Activated CD4-positive, alpha-beta T cell treated with anti-CD3 and anti-CD28 coated beads for 1 hour (primary cell): ENCODE data around the gene NCOA1.
"Not testable (repeated sequence)": the region's sequence is repeated elsewhere in the genome, so short reads cannot be mapped to it uniquely, and the experiment has no call there.

Experiments
- DNase-seq: peaks from one replicate; pipeline ENCODE4 v3.0.0-alpha.2; 2020

The NCOA1 gene

GRCh38 chr2:24542269-24542872 is 51.3 kb downstream of the NCOA1 start:
- DNase-seq: no peak

DNA sequence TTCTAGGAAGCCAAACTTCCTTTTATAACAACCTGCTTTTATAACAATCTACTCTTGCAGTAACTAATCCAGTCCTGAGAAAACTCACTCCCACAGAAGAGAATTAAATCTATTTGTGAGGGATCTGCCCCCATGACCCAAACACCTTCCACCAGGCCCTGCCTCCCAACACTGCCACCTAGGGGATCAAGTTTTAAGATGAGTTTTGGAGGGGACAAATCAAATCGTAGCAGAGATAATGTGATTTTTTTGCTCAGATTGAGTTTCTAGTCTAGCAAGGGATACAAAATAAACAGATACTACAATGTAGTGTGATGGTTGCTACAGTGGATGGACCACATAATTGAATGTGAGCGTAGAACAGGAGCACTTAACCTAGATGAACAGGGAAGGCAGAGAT is 52.2 kb downstream of the NCOA1 start:
- no peak for DNase-seq

GRCh38 chr2:24544456-24545115 is 53.5 kb downstream of the NCOA1 start:
- no peak for DNase-seq

DNA sequence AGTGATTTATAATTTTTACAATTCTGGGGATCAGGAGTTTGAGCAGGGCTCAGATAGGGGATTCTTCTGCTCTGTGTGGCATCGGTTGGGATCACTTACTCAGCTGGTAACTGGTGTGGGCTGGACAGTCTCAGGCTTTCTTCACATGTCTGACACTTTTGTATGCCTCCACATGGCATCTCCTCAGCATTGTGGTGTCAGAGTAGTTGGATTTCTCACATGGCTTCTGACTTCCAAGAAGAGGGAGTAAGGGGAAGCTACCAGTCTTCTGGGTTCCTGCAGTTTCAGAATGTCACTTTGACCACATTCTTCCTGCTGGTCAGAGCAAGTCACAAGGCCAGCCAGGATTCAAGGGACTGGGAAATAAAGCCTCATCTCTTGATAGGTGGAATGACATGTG is 55.6 kb downstream of the NCOA1 start:
- no peak for DNase-seq

DNA sequence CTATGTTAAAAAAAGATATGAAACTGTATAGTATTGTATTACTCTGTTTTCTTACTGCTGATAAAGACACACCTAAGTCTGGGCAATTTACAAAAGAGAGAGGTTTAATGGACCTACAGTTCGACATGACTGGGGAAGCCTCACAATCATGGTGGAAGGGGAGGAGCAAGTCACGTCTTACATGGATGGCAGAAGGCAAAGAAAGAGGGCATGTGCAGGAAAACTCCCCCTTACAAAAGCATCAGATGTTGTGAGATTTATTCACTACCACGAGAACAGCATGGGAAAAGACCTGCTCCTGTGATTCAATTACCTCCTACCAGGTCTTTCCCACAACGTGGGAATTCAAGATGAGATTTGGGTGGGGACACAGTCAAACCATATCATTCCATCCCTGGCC is 57.0 kb downstream of the NCOA1 start:
- DNase-seq: no peak

- DNase-seq: not testable (repeated sequence)
These were observed 59.2 kb downstream of the NCOA1 start for GRCh38 chr2:24550301-24550700.

DNA sequence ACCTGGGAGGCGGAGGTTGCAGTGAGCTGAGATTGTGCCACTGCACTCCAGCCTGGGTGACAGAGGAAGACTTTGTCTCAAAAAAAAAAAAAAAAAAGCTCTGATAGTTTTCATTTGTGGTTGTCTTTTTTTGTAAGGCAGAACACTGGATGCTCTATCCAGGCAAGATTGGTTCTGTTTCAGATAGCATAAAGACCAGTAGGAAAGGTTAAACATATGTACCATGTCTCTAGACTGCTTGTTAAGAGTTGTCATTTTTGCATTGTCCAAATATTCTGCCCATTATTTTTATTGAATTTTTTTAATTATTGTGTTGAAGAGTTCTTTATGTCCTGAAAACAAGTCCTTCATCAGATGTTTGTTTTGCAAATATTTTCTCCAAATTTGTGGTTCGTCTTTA is 60.0 kb downstream of the NCOA1 start:
- DNase-seq: no peak

- DNase-seq: no peak
These were observed 61.8 kb downstream of the NCOA1 start for GRCh38 chr2:24552836-24553235.

DNA sequence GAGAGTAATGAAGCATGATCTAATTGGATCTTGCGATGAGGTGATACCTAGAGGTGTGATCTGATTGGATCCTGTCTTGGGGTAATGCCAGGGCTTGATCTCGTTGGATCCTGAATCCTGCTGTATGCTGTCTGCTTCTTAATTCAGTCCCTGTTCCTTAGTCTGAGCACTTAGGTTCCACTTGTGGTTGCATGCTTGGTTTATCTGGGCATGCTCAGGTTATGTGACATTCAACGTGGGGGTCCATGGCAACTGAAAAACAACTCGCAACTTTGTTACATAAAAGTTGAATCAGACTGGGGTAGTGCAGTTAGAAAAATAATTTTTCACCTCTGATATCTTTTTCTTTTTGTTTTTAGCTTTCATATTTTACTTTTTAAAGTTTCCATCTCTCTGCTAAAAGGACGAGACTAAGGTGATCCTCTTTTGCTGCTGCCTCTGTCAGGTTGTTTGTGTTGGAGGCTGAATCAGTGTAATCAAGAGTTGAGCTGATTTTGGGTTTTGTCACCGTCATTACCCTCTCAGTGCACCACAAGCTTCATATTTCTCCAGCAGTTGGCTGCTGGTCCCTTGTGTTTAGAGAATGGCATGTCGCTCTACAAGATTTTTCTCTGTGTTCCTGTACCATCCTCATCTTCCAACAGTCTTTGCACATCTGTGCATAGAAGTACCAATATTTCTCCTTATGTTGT is 67.9 kb downstream of the NCOA1 start:
- no peak for DNase-seq

DNA sequence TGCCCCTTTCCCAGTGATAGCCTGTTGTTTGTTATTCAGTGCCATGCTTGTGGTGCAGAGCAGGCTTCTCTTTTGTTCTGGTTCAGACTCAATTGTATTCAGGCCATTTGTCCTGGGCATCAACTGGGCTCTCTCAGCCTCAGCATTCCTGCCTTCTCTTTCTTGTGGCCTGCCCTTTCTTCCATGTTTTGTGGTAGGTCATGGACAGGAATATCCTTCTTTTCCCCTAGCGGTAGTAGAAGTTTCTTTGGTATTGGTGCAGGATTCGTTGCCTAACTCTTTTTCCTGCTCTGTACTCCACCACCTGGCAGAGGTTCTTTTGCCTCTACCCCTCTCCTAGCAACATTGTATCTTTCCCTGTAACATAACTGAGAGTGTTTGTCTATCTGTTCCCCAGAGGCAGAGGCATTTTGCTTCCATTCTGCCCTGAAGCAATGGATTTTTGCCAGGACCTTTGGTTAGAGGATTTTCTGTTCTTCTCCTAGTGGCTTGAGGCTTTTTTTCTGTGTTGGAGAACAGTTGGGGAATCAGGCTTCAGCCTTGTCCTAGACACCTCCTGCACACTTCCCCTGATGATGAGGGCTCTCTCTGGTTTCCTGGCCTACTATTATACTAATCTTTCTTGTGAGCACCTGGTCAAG is 68.5 kb downstream of the NCOA1 start:
- DNase-seq: no peak

- DNase-seq: no peak
These were observed 74.5 kb downstream of the NCOA1 start for GRCh38 chr2:24565537-24565936.

DNA sequence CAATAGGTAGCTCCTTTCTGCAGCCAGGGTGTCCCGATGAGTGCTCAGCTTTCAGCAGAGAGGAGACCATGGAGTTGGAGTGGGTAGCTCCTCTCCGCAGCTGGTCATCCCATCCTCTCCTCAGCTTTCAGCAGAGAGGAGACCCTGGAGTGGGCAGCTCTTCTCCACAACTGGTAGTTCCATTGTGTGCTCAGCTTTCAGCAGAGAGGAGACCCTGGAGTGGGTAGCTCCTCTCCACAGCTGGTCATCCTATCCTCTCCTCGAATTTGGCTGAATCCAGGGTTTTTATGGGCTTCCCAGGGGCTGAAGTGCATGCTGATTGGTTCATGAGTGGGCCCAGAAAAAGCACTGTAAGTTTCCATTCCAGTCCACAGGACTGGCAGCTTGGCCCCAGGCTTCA is 75.2 kb downstream of the NCOA1 start:
- no peak for DNase-seq

DNA sequence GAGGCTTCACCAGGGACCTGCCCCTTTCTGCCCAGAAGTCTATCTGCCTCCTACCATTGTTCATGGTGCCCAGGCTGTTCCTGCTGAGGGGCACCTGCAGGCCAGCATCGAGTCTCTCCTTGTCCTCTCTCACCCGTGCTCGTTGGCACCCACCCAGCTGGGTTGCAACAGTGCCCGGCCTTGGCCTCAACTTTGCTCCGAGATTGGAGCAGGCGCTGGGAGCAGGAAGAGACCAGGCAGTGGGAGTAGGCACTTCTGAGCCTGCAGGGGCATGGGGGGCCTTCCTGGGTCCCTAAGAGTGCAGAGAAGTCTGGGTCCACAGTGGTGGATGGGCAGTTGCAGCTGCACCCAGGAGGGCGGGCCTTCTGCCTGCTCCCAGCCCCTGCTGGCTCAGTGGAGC is 75.6 kb downstream of the NCOA1 start:
- no peak for DNase-seq

DNA sequence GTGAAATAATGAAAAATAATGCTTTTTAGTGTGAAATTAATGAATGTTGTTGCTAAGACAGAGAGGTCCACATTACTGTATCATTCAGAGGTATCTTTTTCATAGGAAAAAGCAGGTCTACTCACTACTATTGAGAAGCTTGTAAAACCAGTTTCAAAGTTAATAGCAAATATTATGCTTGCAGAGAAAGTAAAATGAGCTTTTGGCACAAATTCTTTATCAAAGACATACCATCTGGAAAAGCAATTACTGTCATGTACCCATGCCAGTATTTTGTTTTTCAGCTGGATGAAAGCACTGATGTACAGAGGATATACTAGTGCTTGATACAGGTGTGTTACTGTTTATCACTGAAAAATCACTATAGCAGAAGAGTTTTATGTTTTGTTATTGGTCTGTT is 77.5 kb downstream of the NCOA1 start:
- no peak for DNase-seq

DNA sequence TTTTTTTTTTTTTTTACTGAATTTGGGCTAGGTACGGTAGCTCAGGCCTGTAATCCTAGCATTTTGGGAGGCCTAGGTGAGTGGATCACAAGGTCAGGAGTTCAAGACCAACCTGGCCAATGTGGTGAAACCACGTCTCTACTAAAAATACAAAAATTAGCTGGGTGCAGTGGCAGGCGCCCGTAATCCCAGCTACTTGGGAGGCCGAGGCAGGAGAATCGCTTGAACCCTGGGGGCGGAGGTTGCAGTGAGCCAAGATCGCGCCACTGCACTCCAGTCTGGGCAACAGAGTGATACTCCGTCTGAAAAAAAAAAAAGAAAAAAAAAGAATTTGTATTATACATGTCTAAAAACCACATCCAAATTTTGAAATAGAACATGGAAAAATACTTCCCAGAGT is 78.5 kb downstream of the NCOA1 start:
- DNase-seq: not testable (repeated sequence)

DNA sequence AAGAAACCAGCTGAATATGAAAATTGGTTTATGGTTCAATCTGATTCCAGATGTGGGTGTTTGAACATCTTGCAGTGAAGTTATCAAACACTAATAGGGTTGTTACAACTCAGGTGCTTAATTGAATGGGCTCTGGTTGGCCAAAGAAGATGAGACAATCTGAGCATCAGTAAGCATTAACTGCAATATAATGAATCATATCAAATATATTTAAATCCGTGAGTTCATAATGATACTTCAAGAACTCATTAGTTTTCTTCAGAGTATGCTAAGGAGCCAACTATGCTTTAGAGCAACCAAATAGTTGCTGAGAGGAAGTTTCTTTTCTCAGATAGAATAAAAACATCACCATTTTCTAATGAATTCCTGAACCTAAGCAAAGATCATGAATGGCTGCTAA is 79.2 kb downstream of the NCOA1 start:
- DNase-seq: no peak

DNA sequence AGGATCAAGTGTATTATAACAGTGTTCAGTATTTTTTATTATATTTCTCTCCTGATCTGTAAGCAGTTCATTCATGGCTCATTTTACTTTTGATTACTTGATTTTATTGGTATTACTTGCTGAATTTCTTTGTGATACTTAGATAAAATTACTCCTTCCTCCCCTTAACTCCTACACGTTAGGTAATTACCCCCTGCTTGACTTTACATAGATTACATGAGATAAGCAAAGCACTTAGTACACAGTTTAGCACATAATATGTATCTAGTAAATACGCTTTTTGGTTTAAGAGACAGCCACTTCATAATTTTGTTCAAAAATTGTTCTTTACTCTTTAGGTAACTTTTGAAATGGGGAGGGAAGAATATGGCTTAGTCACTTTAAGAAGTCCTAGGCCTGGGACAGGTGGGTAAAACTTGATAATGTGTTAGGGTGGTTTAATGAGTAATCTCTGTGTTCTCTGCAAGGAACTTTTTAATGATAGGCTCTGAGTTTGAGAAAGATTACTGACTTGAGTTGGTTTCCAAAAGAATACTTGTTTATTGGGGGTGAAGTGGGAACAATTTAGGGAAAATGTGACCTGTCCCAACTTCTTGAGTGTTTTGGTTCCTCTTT is 80.9 kb downstream of the NCOA1 start:
- DNase-seq: no peak

DNA sequence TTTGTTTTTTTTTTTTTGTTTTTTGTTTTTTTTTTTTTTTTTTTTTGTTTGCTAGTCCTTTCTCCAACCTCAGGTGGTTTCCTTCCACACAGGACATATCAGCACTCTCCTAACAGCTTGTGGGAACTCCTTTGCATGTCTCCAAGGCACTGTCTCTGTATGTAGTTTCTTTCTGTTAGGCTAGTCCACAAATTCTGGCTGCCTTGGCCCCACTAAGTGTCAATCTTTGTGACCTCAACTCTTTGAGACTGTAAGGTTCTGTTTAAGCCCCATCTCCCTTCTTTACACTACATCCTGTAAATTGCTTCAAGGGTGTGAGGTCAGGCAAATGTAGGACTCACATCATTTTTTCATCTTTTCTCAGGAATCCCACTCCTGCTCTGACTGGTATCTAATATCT is 85.1 kb downstream of the NCOA1 start:
- DNase-seq: no peak

- no peak for DNase-seq
These were observed 85.6 kb downstream of the NCOA1 start for GRCh38 chr2:24576617-24577016.

- DNase-seq: no peak
These were observed 86.4 kb downstream of the NCOA1 start for GRCh38 chr2:24577481-24577880.

DNA sequence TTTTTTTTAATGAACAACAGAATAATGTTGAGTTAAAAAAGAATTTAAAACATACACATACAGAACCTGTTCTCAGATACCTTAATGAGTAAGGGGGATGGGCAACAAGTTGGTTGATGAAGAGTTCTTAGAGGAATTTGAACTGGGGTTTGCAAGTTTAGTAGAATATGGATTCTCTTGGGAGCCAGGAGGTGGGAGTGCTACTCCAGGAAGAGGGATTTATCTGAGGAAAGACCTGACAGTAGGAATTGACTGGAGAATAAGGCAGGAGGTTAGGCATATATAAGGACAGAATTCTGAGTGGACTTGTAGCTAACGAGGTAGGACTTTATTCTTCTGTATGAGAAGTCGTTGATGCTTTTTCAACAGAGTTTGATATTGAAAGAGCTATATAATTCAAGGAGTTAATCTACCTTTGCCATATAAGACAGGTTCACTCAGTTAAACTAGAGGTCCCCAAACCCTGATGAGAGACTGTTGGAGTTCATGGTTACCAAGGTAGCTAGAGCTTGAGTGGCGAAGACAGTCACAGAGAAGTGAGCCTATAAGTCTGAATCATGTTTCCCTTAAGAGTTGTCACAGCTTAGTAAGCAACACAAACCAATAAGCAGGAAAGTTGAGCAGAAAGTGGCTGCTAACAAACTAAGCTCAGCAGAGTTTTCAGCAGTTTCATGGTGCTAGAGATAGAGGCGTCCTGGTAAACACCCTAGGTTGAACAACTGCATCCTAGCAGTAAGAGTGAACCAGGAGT is 88.2 kb downstream of the NCOA1 start:
- no peak for DNase-seq

GRCh38 chr2:24580561-24580960 is 89.5 kb downstream of the NCOA1 start:
- DNase-seq: no peak

GRCh38 chr2:24581971-24582370 is 90.9 kb downstream of the NCOA1 start:
- DNase-seq: not testable (repeated sequence)
